T-helper 2 cell treated with Interferon-gamma antibody and Interleukin-4, amounts not matched to agents 5 μg/mL and 100 μg/mL, for 36 hours (primary cell): Measurements from ENCODE around the gene SBNO2.

Experiments
- DNase-seq: peaks from one replicate; pipeline ENCODE4 v3.0.0; 2021; ENCODE audit warnings: low spot score
- H3K27ac Mint-ChIP-seq: one replicate; pipeline ENCODE4 v1.8.0; 2021; ENCODE audit warnings: mild to moderate bottlenecking, mixed read lengths
- H3K27me3 Mint-ChIP-seq: one replicate; pipeline ENCODE4 v1.8.0; 2021; ENCODE audit warnings: low read depth, mixed read lengths
- H3K36me3 Mint-ChIP-seq: one replicate; pipeline ENCODE4 v1.8.0; 2021; ENCODE audit warnings: low read depth, mixed read lengths
- H3K4me1 Mint-ChIP-seq: one replicate; pipeline ENCODE4 v1.8.0; 2021; ENCODE audit warnings: low read depth, mixed read lengths
- H3K4me3 Mint-ChIP-seq: one replicate; pipeline ENCODE4 v1.8.0; 2022; ENCODE audit warnings: mild to moderate bottlenecking, moderate library complexity, mixed read lengths
- H3K9me3 Mint-ChIP-seq: one replicate; pipeline ENCODE4 v1.8.0; 2021; ENCODE audit warnings: mixed read lengths

The SBNO2 gene

GRCh38 chr19:1112268-1113029, 61.6 kb downstream of the SBNO2 start:
- Mint-ChIP-seq H3K27me3 (no peaks in the 10 kb centered on the region), H3K36me3 (peaks cover 3% of the 10 kb centered on the region), H3K9me3 (no peaks in the 10 kb centered on the region), H3K4me3 (no peak overlapping the region), H3K4me1 (no peaks in the 10 kb centered on the region), H3K27ac (no peak overlapping the region)
- no peak for DNase-seq

GRCh38 chr19:1111641-1112267, 62.3 kb downstream of the SBNO2 start:
- Mint-ChIP-seq H3K27me3 (no peaks in the 10 kb centered on the region), H3K4me3 (no peak overlapping the region), H3K36me3 (peaks cover 3% of the 10 kb centered on the region), H3K27ac (no peak overlapping the region), H3K4me1 (no peaks in the 10 kb centered on the region), H3K9me3 (no peaks in the 10 kb centered on the region)
- DNase-seq: no peak

- Mint-ChIP-seq H3K9me3 (no peaks in the 10 kb centered on the region), H3K4me3 (no peak overlapping the region), H3K36me3 (peaks cover 3% of the 10 kb centered on the region), H3K27ac (no peak overlapping the region), H3K4me1 (no peaks in the 10 kb centered on the region), H3K27me3 (no peaks in the 10 kb centered on the region)
- no peak for DNase-seq
These were observed 63.0 kb downstream of the SBNO2 start for GRCh38 chr19:1110809-1111640.

- H3K27me3 Mint-ChIP-seq: no peaks in the 10 kb centered on the region
- H3K27ac Mint-ChIP-seq: no peak overlapping the region
- H3K9me3 Mint-ChIP-seq: no peaks in the 10 kb centered on the region
- no peaks in the 10 kb centered on the region for H3K4me1 Mint-ChIP-seq
- peaks cover 3% of the 10 kb centered on the region for H3K36me3 Mint-ChIP-seq
- DNase-seq: no peak
- no peak overlapping the region for H3K4me3 Mint-ChIP-seq
These were observed 64.1 kb downstream of the SBNO2 start for GRCh38 chr19:1109697-1110671.

- no peak for DNase-seq
- Mint-ChIP-seq H3K4me3 (no peak overlapping the region), H3K4me1 (no peaks in the 10 kb centered on the region), H3K27ac (no peak overlapping the region), H3K27me3 (no peaks in the 10 kb centered on the region), H3K9me3 (no peaks in the 10 kb centered on the region), H3K36me3 (peaks cover 3% of the 10 kb centered on the region)
These were observed 65.0 kb downstream of the SBNO2 start for GRCh38 chr19:1109032-1109551.

- Mint-ChIP-seq H3K36me3 (peaks cover 3% of the 10 kb centered on the region), H3K4me1 (peaks cover 1% of the 10 kb centered on the region), H3K9me3 (no peaks in the 10 kb centered on the region), H3K27ac (no peak overlapping the region), H3K27me3 (no peaks in the 10 kb centered on the region), H3K4me3 (no peak overlapping the region)
- no peak for DNase-seq
These were observed 65.6 kb downstream of the SBNO2 start for GRCh38 chr19:1108291-1109031.

- Mint-ChIP-seq H3K9me3 (no peaks in the 10 kb centered on the region), H3K4me1 (peaks cover 5% of the 10 kb centered on the region), H3K36me3 (peaks cover 3% of the 10 kb centered on the region), H3K27me3 (no peaks in the 10 kb centered on the region), H3K27ac (no peak overlapping the region), H3K4me3 (no peak overlapping the region)
- DNase-seq: no peak
These were observed 66.3 kb downstream of the SBNO2 start for GRCh38 chr19:1107661-1108261.

GRCh38 chr19:1106841-1107660, 67.0 kb downstream of the SBNO2 start:
- peak overlapping the region; percentile 26 for H3K4me3 Mint-ChIP-seq
- H3K27me3 Mint-ChIP-seq: no peaks in the 10 kb centered on the region
- no peak overlapping the region for H3K27ac Mint-ChIP-seq
- H3K9me3 Mint-ChIP-seq: no peaks in the 10 kb centered on the region
- H3K36me3 Mint-ChIP-seq: peaks cover 1% of the 10 kb centered on the region
- no peak for DNase-seq
- peaks cover 9% of the 10 kb centered on the region for H3K4me1 Mint-ChIP-seq

GRCh38 chr19:1105873-1106840, 67.9 kb downstream of the SBNO2 start:
- no peak for DNase-seq
- Mint-ChIP-seq H3K36me3 (peaks cover 1% of the 10 kb centered on the region), H3K4me1 (peaks cover 15% of the 10 kb centered on the region), H3K9me3 (no peaks in the 10 kb centered on the region), H3K4me3 (peak overlapping the region; percentile 54), H3K27me3 (no peaks in the 10 kb centered on the region), H3K27ac (peak overlapping the region; percentile 45)

- no peak for DNase-seq
These were observed 68.8 kb downstream of the SBNO2 start for GRCh38 chr19:1105008-1105872.

More at GRCh38 chr19:1105008-1105872, 68.8 kb downstream of the SBNO2 start:
- no peaks in the 10 kb centered on the region for H3K27me3 Mint-ChIP-seq
- peak overlapping the region; percentile 73 for H3K4me3 Mint-ChIP-seq
- peaks cover 15% of the 10 kb centered on the region for H3K4me1 Mint-ChIP-seq
- H3K36me3 Mint-ChIP-seq: peaks cover 1% of the 10 kb centered on the region
- H3K27ac Mint-ChIP-seq: peak overlapping the region; percentile 49
- no peaks in the 10 kb centered on the region for H3K9me3 Mint-ChIP-seq
